ENCODE data around the gene RABL6.

GRCh38 chr9:136786451-136786850, 21.3 kb upstream of the RABL6 start:
- TF ChIP-seq CTCF (IDR thresholded peaks at IDR 0.05), result no peak
- no peak for TF ChIP-seq EZH2 (IDR thresholded peaks at IDR 0.05)
- TF ChIP-seq EZH2phosphoT487 (IDR thresholded peaks at IDR 0.05), result no peak

All from neural progenitor cell (in vitro differentiated cells).